Parietal lobe (tissue), 1 donor: ENCODE results near the gene GSTA3. TPM values are rescaled to one million over a fixed set of nuclear protein-coding genes. Genes with fewer than 3 reads are reported as not detected.

Source experiments
- total RNA-seq: library from RNA; depleted of rRNA; stranded (reverse); fragments of >200 nt; gene quantifications from one replicate; pipeline ENCODE4 v1.2.3, GENCODE V29; 2014

Gene GSTA3
- total RNA-seq: not detected

DNA sequence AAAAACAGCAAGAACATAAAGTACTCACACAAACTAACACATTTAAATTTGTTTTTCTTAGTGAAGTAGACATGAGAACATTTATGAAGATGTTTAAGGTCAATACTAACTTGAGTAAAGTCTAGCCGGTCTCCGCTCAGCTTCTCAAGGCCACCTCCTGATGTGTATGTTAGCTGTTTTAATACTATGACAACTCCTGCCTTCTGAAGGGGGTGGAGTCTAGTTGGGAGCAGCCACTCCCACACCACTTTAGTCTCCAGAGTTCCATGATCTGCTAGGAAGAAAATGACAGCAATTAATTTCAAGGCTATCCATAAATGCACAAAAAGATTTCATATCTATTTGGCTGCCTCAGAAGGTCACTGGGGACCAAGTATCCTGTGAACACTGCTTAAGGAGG lies at the start of gene GSTA3:
Gene GSTA3, minus strand, starts transcription at position 168 of the 400 bp plus-strand sequence. CDS start 3,864 bp downstream, outside the sequence.

Other genes starting within 250 kb of the GSTA3 start
- 59.5 TPM for gene TMEM14A, start 238.6 kb downstream of the GSTA3 start, total RNA-seq
- gene GSTA2, start 146.2 kb downstream of the GSTA3 start, total RNA-seq: not detected
- gene GSTA1, start 105.9 kb downstream of the GSTA3 start, total RNA-seq: not detected
- gene GSTA5, start 68.9 kb downstream of the GSTA3 start, total RNA-seq: not detected
- gene GSTA4, start 85.6 kb upstream of the GSTA3 start, total RNA-seq: 133 TPM
- 39.4 TPM for gene CILK1, start 152.1 kb upstream of the GSTA3 start, total RNA-seq
- 51.0 TPM for gene FBXO9, start 155.7 kb upstream of the GSTA3 start, total RNA-seq
- not detected for gene GCM1, start 239.1 kb upstream of the GSTA3 start, total RNA-seq